GM20000 (cell line): Measurements from ENCODE around the gene ERCC4.
"Not testable (repeated sequence)": the region's sequence is repeated elsewhere in the genome, so short reads cannot be mapped to it uniquely, and the experiment has no call there.

ENCODE experiments used
- DNase-seq: peaks from one replicate; pipeline ENCODE4 v3.0.0; 2012; ENCODE audit warnings: low spot score
- TF ChIP-seq, protein P1 (sequence below): IDR thresholded peaks from 2 replicates; pipeline ENCODE4 v1.5.1; 2012; ENCODE audit warnings: mild to moderate bottlenecking, control low read depth; ENCODE audit errors: extremely low read depth, missing control alignments

Gene ERCC4

DNA sequence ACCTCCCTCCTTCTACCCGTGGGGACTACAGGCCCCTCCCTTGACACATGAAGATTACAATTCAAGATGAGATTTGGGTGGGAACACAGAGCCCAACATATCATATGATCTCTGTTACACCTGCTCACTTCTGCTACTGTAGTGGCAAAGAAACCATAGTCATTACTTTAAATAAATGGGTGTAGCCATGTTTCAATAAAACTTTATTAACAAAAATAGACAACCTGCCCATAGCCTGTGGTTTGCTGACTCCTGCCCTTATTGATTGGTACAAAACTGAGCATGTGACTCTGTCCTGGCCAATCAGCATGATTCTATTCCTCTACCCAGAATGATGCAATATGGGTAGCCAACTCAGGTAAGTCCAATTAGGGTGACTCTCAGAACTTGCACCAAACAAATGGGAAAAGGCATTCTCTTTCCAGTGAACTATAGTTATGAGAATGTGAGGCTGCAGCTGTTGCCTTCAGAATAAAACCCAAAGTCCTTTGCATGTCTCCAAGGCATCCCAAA, 15.7 kb upstream of the ERCC4 start:
- TF ChIP-seq, protein P1, sequence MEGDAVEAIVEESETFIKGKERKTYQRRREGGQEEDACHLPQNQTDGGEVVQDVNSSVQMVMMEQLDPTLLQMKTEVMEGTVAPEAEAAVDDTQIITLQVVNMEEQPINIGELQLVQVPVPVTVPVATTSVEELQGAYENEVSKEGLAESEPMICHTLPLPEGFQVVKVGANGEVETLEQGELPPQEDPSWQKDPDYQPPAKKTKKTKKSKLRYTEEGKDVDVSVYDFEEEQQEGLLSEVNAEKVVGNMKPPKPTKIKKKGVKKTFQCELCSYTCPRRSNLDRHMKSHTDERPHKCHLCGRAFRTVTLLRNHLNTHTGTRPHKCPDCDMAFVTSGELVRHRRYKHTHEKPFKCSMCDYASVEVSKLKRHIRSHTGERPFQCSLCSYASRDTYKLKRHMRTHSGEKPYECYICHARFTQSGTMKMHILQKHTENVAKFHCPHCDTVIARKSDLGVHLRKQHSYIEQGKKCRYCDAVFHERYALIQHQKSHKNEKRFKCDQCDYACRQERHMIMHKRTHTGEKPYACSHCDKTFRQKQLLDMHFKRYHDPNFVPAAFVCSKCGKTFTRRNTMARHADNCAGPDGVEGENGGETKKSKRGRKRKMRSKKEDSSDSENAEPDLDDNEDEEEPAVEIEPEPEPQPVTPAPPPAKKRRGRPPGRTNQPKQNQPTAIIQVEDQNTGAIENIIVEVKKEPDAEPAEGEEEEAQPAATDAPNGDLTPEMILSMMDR = no peak
- no peak for DNase-seq

DNA sequence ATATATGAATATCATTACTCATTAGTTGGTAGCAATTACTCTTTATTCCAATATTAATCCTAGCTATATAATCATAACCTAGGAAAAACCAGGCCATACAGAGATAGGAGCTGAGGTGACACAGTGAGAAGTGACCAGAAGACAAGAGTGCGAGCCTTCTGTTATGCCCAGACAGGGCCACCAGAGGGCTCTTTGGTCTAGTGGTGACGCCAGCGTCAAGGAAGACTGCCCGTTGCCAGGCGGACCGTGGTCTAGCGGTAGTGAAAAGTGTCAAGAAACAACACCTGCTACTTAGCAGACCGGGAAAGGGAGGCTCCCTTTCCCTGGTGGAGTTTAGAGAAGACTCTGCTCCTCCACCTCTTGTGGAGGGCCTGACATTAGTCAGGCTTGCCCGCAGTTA, 15.1 kb upstream of the ERCC4 start:
- DNase-seq = not testable (repeated sequence)
- TF ChIP-seq, protein P1 = peak; percentile 13

DNA sequence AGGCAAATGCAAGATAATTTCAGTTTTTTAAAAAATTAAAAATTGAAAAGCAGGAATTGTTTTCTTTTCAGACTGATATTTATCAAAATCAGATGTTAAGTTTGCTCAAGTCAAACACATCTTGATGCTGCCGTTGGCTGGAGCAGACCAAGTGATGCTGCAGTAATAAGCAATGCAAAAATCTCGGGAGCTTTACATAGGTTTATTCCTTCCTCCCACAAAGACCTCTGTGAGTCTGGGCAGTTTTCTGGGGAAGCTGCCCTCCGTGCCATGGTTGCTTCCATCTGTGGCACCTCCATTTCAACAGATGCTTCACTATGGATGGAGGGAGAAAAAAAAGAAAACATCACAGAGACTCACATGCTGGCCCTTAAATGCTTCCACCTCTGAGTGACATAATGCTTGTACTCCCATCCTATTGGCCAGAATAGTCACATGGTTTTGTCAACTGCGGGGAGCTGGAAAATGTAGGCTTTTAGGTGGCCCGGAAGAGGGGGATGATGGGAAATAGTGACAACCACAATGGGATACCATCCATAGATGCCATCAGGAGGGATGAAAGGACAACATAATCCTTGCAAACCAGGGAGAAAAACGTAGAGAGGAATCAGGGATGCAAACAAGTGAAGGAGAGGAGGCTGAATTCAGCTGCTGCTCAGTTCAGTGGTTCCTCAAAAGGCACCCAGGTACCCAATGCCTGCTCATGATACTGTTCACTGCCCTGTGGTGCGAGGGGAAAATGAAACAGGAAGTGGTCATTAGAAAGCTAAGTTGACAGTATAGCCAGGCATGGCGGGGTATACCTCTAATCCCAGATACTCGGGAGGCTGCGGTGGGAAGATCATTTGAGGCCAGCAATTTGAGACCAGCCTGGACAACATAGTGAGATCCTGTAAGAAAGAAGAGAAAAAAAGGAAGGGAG, 13.5 kb upstream of the ERCC4 start:
- TF ChIP-seq, protein P1 = no peak
- no peak for DNase-seq

DNA sequence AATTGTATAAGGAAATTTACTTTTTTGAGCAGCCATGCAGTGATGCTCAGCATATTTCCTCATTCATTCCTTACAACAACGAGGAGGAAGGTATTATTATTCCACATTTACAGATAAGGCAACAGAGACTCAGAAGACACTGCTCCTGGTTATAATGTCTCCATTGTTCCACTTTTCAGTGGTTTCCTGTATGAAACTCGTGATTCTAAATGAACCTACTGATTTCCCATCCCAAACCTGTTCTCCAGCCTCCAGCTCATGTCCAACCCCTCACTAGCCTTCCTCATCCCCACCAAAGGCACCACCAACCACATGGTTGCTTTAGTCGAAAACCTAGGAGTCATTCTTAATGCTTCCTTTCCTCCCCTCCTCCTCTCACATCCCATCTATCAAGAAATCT, 12.5 kb upstream of the ERCC4 start:
- no peak for DNase-seq
- TF ChIP-seq, protein P1 = no peak

DNA sequence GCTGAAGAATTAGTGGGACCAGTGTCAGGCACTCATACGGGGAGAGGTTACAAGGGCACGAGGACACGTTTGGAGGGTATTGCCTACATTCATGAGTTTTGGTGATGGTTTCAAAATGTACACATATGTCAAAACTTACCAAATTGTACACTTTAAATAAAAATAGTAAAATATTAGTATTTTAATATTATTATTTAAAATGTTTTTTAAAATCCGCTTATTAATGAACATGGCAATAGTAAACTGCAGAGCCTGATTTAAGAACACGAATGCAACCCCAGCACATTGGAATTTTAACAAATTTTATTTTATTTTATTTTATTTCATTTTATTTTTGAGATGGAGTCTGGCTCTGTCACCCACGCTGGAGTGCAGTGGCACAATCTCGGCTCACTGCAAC, 10.9 kb upstream of the ERCC4 start:
- DNase-seq = no peak
- TF ChIP-seq, protein P1 = no peak

DNA sequence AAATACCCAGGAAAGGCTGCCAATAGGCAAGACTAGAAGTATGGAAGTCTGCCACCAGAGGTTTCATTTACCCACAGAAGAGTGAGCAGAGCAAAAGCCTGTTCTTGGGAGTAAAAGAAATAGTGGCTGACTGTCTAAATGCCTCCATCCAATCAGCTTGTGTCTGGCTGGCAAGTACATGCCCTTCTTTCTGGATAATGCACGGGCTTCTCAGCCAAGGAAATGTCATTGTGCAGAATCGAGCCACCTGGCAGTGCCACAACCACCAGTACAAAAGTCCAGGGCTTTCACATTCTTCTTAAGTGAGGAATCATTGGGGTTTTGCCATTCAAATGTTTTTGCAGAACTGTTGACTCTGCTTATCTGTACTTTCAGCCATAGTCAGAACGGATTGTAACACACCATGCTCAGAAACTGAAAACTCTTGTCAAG, 10.1 kb upstream of the ERCC4 start:
- no peak for DNase-seq
- TF ChIP-seq, protein P1 = no peak

DNA sequence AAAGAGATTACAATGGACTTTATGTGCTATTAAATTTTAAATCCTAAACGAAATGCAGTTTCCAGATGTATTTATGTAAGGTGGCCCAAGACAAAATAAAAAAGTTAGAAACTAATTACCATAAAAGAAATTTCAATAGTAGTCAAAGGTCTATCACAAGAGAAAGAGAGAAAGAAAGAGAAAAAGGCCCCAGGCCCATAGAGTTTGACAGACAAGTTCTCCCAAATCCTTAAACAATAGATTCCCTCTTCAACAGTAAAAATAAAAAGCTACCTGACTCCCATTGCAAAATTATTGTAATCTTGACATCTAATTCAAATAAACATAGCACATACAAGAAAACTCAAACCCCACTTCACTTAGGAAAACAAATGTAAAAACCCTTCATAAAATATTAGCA, 8.6 kb upstream of the ERCC4 start:
- DNase-seq = no peak
- TF ChIP-seq, protein P1 = no peak
